Kidney (tissue), 14 donors: ENCODE data around the gene RYK. TPM values are rescaled to one million over a fixed set of nuclear protein-coding genes. Genes with fewer than 3 reads are reported as not detected.

Experiments used
- DNase-seq, 5 donors: peaks; one replicate each; pipeline ENCODE4 v3.0.0-alpha.2; 2013 to 2020
- FAIRE-seq: peaks from 2 replicates; lab custom pipeline; 2012; peaks lifted over from hg19 to GRCh38; lab: Jason Lieb, UNC
- H3K27ac ChIP-seq, 2 donors: one replicate each; pipeline ENCODE4 v1.7.0; 2013; ENCODE audit warnings: low read depth in 2 of 2, low read length in 2 of 2, inconsistent platforms in 1 of 2
- H3K27me3 ChIP-seq: one replicate; pipeline ENCODE4 v1.7.1; 2013; ENCODE audit warnings: low read length, inconsistent platforms; ENCODE audit not compliant: control insufficient read depth, insufficient read depth
- H3K36me3 ChIP-seq, 3 donors: one replicate each; pipeline versions ENCODE4 v1.7.0 to v1.7.1; 2013; ENCODE audit warnings: low read length in 3 of 3, control low read depth in 1 of 3, inconsistent platforms in 1 of 3; ENCODE audit not compliant: insufficient read depth in 3 of 3, control insufficient read depth in 2 of 3
- H3K4me1 ChIP-seq, 3 donors: one replicate each; pipeline versions ENCODE4 v1.7.0 to v1.7.1; 2013; ENCODE audit warnings: low read length in 3 of 3, inconsistent platforms in 1 of 3, low read depth in 1 of 3; ENCODE audit not compliant: control insufficient read depth in 2 of 3, insufficient read depth in 2 of 3
- H3K4me3 ChIP-seq, 3 donors: one replicate each; pipeline versions ENCODE4 v1.7.0 to v1.8.1; 2013; ENCODE audit warnings: low read length in 3 of 3, control low read depth in 1 of 3, inconsistent platforms in 1 of 3
- H3K9ac ChIP-seq, 3 donors: one replicate each; pipeline versions ENCODE4 v1.7.0 to v1.7.1; 2013; ENCODE audit warnings: low read length in 3 of 3, control low read depth in 1 of 3, inconsistent platforms in 1 of 3
- H3K9me3 ChIP-seq, 3 donors: one replicate each; pipeline versions ENCODE4 v1.7.0 to v1.7.1; 2013; ENCODE audit warnings: low read length in 3 of 3, control low read depth in 1 of 3, inconsistent platforms in 1 of 3; ENCODE audit not compliant: control insufficient read depth in 2 of 3, insufficient read depth in 1 of 3
- intact Hi-C: fragments of 100-400 bp; cut with DNase I; formaldehyde crosslinking; loops from one replicate; pipeline ENCODE4 v1.11.1; 2022
- polyA plus RNA-seq: library from polyadenylated mRNA; stranded (reverse); fragments of 350-450 nt; fragmentation: Illumina TruSeq; extraction: RNeasy Lipid Tissue Mini Kit (QIAGEN cat#74804); gene quantifications from one replicate; pipeline ENCODE4 v1.2.3, GENCODE V29; 2014; ENCODE audit warnings: low read depth, low replicate concordance; ENCODE audit not compliant: insufficient read depth
- total RNA-seq: library from RNA; stranded (reverse); fragmentation: NEBNext Ultra II Directional; extraction: Animal tissue kit (Norgen Biotek cat#: 25700); gene quantifications from one replicate; pipeline ENCODE4 v1.2.1, GENCODE V29; 2021
- TF ChIP-seq, protein P1 (sequence below): IDR thresholded peaks from 3 replicates; pipeline ENCODE4 v1.5.1; 2012; ENCODE audit warnings: mild to moderate bottlenecking, moderate library complexity, borderline replicate concordance; ENCODE audit not compliant: insufficient read depth; ENCODE audit errors: extremely low read depth
- donor health status: control.
- donor health status: control.
- donor health status: control.
- donor health status: control.
- donor health status: control.
- donor health status: DM: yes; HTN: yes; CAD: no.
- donor health status: Normal renal cell carcinoma (clear cell type).

The RYK gene
- total and polyA plus RNA-seq, 2 donors from 2014 or later, result 32.2 to 50.9 TPM

DNA sequence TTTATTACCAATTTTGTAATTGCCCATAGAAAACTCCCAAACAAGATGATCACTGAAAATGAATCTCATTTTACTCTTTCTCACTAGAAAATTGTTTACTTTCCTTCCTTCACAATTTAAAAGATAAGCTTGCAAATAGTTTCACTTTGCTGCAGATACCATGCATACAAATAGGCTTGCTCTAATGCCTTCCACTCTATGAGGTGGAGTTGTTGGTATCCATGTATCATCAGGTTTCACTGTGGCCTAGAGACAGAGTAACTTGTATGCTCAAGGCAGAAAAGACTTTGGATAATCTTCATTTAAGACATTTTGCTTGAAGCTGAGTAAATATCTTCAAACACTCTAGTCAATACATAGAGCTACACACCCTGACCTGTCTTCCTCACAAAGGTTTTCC is 60.8 kb downstream of the RYK start:
- TF ChIP-seq, protein P1, sequence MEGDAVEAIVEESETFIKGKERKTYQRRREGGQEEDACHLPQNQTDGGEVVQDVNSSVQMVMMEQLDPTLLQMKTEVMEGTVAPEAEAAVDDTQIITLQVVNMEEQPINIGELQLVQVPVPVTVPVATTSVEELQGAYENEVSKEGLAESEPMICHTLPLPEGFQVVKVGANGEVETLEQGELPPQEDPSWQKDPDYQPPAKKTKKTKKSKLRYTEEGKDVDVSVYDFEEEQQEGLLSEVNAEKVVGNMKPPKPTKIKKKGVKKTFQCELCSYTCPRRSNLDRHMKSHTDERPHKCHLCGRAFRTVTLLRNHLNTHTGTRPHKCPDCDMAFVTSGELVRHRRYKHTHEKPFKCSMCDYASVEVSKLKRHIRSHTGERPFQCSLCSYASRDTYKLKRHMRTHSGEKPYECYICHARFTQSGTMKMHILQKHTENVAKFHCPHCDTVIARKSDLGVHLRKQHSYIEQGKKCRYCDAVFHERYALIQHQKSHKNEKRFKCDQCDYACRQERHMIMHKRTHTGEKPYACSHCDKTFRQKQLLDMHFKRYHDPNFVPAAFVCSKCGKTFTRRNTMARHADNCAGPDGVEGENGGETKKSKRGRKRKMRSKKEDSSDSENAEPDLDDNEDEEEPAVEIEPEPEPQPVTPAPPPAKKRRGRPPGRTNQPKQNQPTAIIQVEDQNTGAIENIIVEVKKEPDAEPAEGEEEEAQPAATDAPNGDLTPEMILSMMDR, result no peak
- FAIRE-seq (no peak), DNase-seq (no peak)
- H3K4me3 ChIP-seq, result no peak overlapping the region
- no peaks in the 10 kb centered on the region for H3K27me3 ChIP-seq
- H3K27ac ChIP-seq, result no peak overlapping the region
- H3K9ac ChIP-seq, result no peak overlapping the region
- H3K36me3 ChIP-seq, result peaks cover 0 to 7% (median 0%) of the 10 kb centered on the region in 3 donors
- H3K4me1 ChIP-seq, result no peaks in the 10 kb centered on the region
- no peaks in the 10 kb centered on the region for H3K9me3 ChIP-seq
- intact Hi-C loops, result no loop called here

DNA sequence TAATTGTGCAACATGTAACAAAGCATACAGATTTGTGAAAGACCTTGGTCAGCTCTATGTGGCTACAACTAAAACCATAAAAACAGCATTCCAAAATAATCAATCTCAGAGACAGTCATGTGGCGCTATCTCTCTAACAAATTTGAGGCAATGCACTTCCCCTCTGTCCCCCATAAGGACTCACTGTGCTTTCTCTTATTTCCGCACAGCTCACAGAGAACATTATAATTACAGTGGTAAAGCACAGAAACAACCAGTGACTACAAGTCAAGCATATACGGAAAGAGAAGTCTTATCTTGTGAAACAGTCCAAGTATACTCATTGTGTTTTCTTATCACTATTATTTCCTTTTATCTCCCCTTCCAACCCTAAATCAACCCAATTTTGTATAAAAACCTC is 64.3 kb downstream of the RYK start:
- H3K36me3 ChIP-seq, result peaks cover 0 to 6% (median 0%) of the 10 kb centered on the region in 3 donors
- TF ChIP-seq, protein P1, result no peak
- no peak overlapping the region for H3K4me3 ChIP-seq
- no peak overlapping the region for H3K9ac ChIP-seq
- H3K9me3 ChIP-seq, result no peaks in the 10 kb centered on the region
- H3K27me3 ChIP-seq, result no peaks in the 10 kb centered on the region
- intact Hi-C loops, result no loop called here
- DNase-seq, result peak in 1 of 5 donors; percentile 28
- H3K4me1 ChIP-seq, result no peaks in the 10 kb centered on the region
- no peak overlapping the region for H3K27ac ChIP-seq
- no peak for FAIRE-seq

DNA sequence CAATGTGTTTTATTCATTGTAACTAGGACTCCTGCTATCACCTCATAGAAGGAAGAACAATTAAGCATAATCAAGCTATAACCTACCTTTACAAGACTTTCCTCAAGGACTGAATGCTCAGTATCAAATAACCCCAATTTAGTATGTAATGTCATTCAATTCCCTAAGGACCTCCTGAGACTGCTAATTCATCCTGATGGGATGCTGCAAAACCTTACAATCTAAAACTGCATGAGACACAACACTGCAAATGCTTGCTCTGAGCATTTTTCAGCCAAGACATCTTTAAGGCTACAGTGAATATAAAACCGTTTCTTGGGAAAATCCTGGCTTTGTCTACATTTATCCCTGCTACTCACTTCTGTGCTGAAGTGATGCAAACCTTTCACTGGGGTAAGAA is 69.9 kb downstream of the RYK start:
- H3K9me3 ChIP-seq, result no peaks in the 10 kb centered on the region
- FAIRE-seq, result no peak
- H3K9ac ChIP-seq, result no peak overlapping the region
- H3K4me1 ChIP-seq, result no peaks in the 10 kb centered on the region
- no peaks in the 10 kb centered on the region for H3K27me3 ChIP-seq
- no peak overlapping the region for H3K4me3 ChIP-seq
- peaks cover 0 to 8% (median 2%) of the 10 kb centered on the region in 3 donors for H3K36me3 ChIP-seq
- H3K27ac ChIP-seq, result no peak overlapping the region
- TF ChIP-seq, protein P1, result no peak
- intact Hi-C loops, result no loop called here
- no peak for DNase-seq

DNA sequence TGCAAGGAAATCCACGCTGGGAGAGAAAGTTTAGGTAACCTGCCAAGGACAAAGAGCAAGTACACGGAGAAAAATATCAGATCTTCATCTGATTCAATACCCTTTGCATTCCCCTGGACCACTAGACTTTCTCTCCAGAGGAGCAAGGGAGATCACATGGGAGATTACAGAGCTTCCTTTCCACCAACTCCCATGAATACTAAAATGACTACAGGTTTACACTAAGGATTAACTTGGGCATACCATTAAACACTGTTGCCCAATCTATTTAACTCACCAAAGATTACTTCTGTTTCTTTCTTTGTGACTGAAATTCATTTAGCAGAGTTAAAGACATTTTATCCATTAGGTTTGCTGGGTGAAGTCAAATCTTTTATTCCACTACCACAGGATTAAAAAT is 71.2 kb downstream of the RYK start:
- Histone ChIP-seq H3K4me1 (no peaks in the 10 kb centered on the region), H3K9me3 (no peaks in the 10 kb centered on the region), H3K27me3 (no peaks in the 10 kb centered on the region), H3K9ac (no peak overlapping the region), H3K36me3 (peaks cover 0 to 19% (median 2%) of the 10 kb centered on the region in 3 donors), H3K27ac (no peak overlapping the region), H3K4me3 (no peak overlapping the region)
- TF ChIP-seq, protein P1, result no peak
- DNase-seq (no peak), FAIRE-seq (no peak)
- intact Hi-C loops, result no loop called here
